B cell (primary cell): ENCODE results near the gene RNLS. TPM values are rescaled to one million over a fixed set of nuclear protein-coding genes. Genes with fewer than 3 reads are reported as not detected.

Source experiments
- ATAC-seq: fragments of 200-7000 bp; cut with Tn5 transposase; one replicate; pipeline ENCODE4 v1.10.0; 2021; ENCODE audit warnings: low read depth, mild to moderate bottlenecking, moderate number of reproducible peaks, moderate library complexity
- CTCF ChIA-PET: fragments of 350-600 bp; sonication (Branson Sonifier 250); formaldehyde crosslinking; loops from one replicate; lab custom pipeline; 2021; ENCODE audit warnings: antibody characterized with exemption, inconsistent platforms; lab: Charles Lee
- POLR2A ChIA-PET: fragments of 350-600 bp; sonication (Branson Sonifier 250); formaldehyde crosslinking; loops from one replicate; lab custom pipeline; 2021; ENCODE audit warnings: antibody characterized with exemption; lab: Charles Lee
- DNase-seq: peaks from one replicate; pipeline ENCODE4 v3.0.0; 2013
- H2AFZ ChIP-seq: 2 replicates; pipeline ENCODE4 v1.6.1; 2012; ENCODE audit warnings: mild to moderate bottlenecking, low read depth, low read length; ENCODE audit not compliant: insufficient read depth, poor library complexity, severe bottlenecking
- H3K27ac ChIP-seq, 2 donors: 1 replicate in 1 of 2; 2 replicates in 1 of 2; pipeline ENCODE4 v1.5.1; 2012 to 2013; ENCODE audit warnings: low read length in 2 of 2, mild to moderate bottlenecking in 2 of 2, moderate library complexity in 1 of 2
- H3K27me3 ChIP-seq, 4 experiments: fragments of 200-600 bp in 1 of 4; sonication (generic) in 1 of 4; replicated peaks in 1 of 4; 1 replicate in 2 of 4; 2 replicates in 2 of 4; pipeline versions ENCODE4 v1.6.1 to v1.7.0; 2013 to 2016; ENCODE audit warnings: low read length in 3 of 4, mild to moderate bottlenecking in 2 of 4, mixed read lengths in 1 of 4, moderate library complexity in 1 of 4; ENCODE audit not compliant: insufficient read depth in 4 of 4, control insufficient read depth in 3 of 4; ENCODE audit errors: control extremely low read depth in 1 of 4
- H3K36me3 ChIP-seq, 2 experiments: replicated peaks in 1 of 2; 1 replicate in 1 of 2; 2 replicates in 1 of 2; pipeline versions ENCODE4 v1.6.1 to v1.7.1; 2013; ENCODE audit warnings: low read length in 1 of 2; ENCODE audit not compliant: insufficient read depth in 2 of 2, control insufficient read depth in 1 of 2; ENCODE audit errors: control extremely low read depth in 1 of 2, extremely low read depth in 1 of 2
- H3K4me1 ChIP-seq, 2 donors: fragments of 200-600 bp in 1 of 2; sonication (generic) in 1 of 2; 1 replicate in 1 of 2; 2 replicates in 1 of 2; pipeline versions ENCODE4 v1.5.1 to v1.6.1; 2013 to 2017; ENCODE audit warnings: low read length in 2 of 2; ENCODE audit not compliant: control insufficient read depth in 2 of 2, insufficient read depth in 2 of 2
- H3K4me2 ChIP-seq: replicated peaks from 2 replicates; pipeline ENCODE3; 2012; ENCODE audit warnings: mild to moderate bottlenecking, low read depth, low read length; ENCODE audit not compliant: poor library complexity, severe bottlenecking
- H3K4me3 ChIP-seq, 5 experiments: fragments of 200-600 bp in 1 of 5; sonication (generic) in 1 of 5; 1 replicate in 3 of 5; 2 replicates in 2 of 5; pipeline versions ENCODE4 v1.5.1 to v1.7.0; 2011 to 2016; ENCODE audit warnings: low read length in 4 of 5, mild to moderate bottlenecking in 4 of 5, low read depth in 2 of 5, control low read depth in 1 of 5, moderate library complexity in 1 of 5; ENCODE audit not compliant: insufficient read depth in 1 of 5; ENCODE audit errors: control extremely low read depth in 1 of 5, extremely low read depth in 1 of 5
- H3K79me2 ChIP-seq: fragments of 200-600 bp; sonication (generic); one replicate; pipeline ENCODE4 v1.6.0; 2016; ENCODE audit warnings: low read length; ENCODE audit not compliant: control insufficient read depth, insufficient read depth
- H3K9ac ChIP-seq: fragments of 200-600 bp; sonication (generic); 2 replicates; pipeline ENCODE4 v1.6.1; 2017; ENCODE audit warnings: mild to moderate bottlenecking, low read length, moderate library complexity
- H3K9me3 ChIP-seq, 3 donors: one replicate each; pipeline versions ENCODE4 v1.6.1 to v1.7.1; 2013; ENCODE audit warnings: low read length in 2 of 3; ENCODE audit not compliant: control insufficient read depth in 2 of 3, insufficient read depth in 1 of 3; ENCODE audit errors: control extremely low read depth in 1 of 3
- H4K20me1 ChIP-seq: 2 replicates; pipeline ENCODE4 v1.6.0; 2012; ENCODE audit warnings: mild to moderate bottlenecking, low read length; ENCODE audit not compliant: insufficient read depth, control insufficient read depth, poor library complexity, severe bottlenecking
- H3K27ac Mint-ChIP-seq: one replicate; pipeline ENCODE4 v1.8.0; 2021; ENCODE audit warnings: mixed read lengths
- H3K27me3 Mint-ChIP-seq: one replicate; pipeline ENCODE4 v1.8.0; 2021; ENCODE audit warnings: mixed read lengths
- H3K4me1 Mint-ChIP-seq: one replicate; pipeline ENCODE4 v1.8.0; 2021; ENCODE audit warnings: mixed read lengths
- H3K4me3 Mint-ChIP-seq: one replicate; pipeline ENCODE4 v1.8.0; 2021; ENCODE audit warnings: mixed read lengths
- H3K9me3 Mint-ChIP-seq: one replicate; pipeline ENCODE4 v1.8.0; 2022; ENCODE audit warnings: mixed read lengths; ENCODE audit not compliant: insufficient read depth
- CTCF ChIP-seq: fragments of 200-600 bp; IDR thresholded peaks from one replicate; pipeline ENCODE4 v1.8.0; 2022; ENCODE audit warnings: antibody characterized with exemption, mild to moderate bottlenecking
- EZH2 ChIP-seq: IDR thresholded peaks from 2 replicates; pipeline ENCODE4 v1.6.1; 2012; ENCODE audit warnings: borderline replicate concordance, low read depth, mild to moderate bottlenecking, moderate library complexity, low read length; ENCODE audit not compliant: insufficient read depth, poor library complexity, severe bottlenecking
- WGBS: methylation state at CpG from one replicate; pipeline ENCODE4 v1.1.5; 2013; ENCODE audit warnings: missing lambda C conversion rate; ENCODE audit not compliant: insufficient coverage; 5-methylcytosine and 5-hydroxymethylcytosine counted together
- intact Hi-C: fragments of 100-400 bp; cut with micrococcal nuclease; formaldehyde crosslinking; loops from one replicate; pipeline ENCODE4 v1.10.0; 2022
- polyA plus RNA-seq: library from polyadenylated mRNA; depleted of rRNA; stranded (reverse); fragments of >200 nt; gene quantifications from 2 replicates; pipeline ENCODE4 v1.2.3, GENCODE V29; 2012
- total RNA-seq, 2 donors: library from RNA; stranded (reverse); fragments of 120-200 nt in 1 of 2; gene quantifications; 1 replicate in 1 of 2; 2 replicates in 1 of 2; pipeline versions ENCODE4 v1.2.3 to v1.2.4, GENCODE V29; 2013 to 2022

The RNLS gene
- total and polyA plus RNA-seq, 2 donors (not counting 1 experiment from before 2014, with no cell fraction given): 3.5 to 7.5 TPM

GRCh38 chr10:88623835-88624234 lies 40.7 kb upstream of the RNLS start:
- Histone ChIP-seq H3K27ac (no peak overlapping the region), H3K4me2 (no peak overlapping the region), H3K36me3 (no peaks in the 10 kb centered on the region), H3K27me3 (no peaks in the 10 kb centered on the region), H3K9ac (no peak overlapping the region), H4K20me1 (no peaks in the 10 kb centered on the region), H3K9me3 (no peaks in the 10 kb centered on the region), H2AFZ (no peak overlapping the region), H3K4me1 (no peaks in the 10 kb centered on the region), H3K4me3 (no peak overlapping the region), H3K79me2 (no peaks in the 10 kb centered on the region)
- ChIA-PET CTCF (interaction anchor here (1.1 kb wide), 1 partner anchor 187 kb away, joined by 4 read pairs; no protein-coding TSS in a partner anchor), POLR2A (no interaction called here)
- 100% methylated on average over 1 of the region's 2 CpGs for WGBS
- H3K4me3 Mint-ChIP-seq: no peak overlapping the region
- TF ChIP-seq EZH2 (no peak), CTCF (no peak)
- no peaks in the 10 kb centered on the region for H3K9me3 Mint-ChIP-seq
- no peak for ATAC-seq
- DNase-seq: no peak
- no peak overlapping the region for H3K27ac Mint-ChIP-seq
- intact Hi-C loops: no loop called here
- no peaks in the 10 kb centered on the region for H3K4me1 Mint-ChIP-seq
- H3K27me3 Mint-ChIP-seq: no peaks in the 10 kb centered on the region

GRCh38 chr10:88620441-88620840 lies 37.3 kb upstream of the RNLS start:
- Mint-ChIP-seq H3K27ac (no peak overlapping the region), H3K4me3 (no peak overlapping the region), H3K4me1 (no peaks in the 10 kb centered on the region), H3K27me3 (no peaks in the 10 kb centered on the region), H3K9me3 (no peaks in the 10 kb centered on the region)
- no peaks in the 10 kb centered on the region for H3K27me3 ChIP-seq
- no peak overlapping the region for H2AFZ ChIP-seq
- ATAC-seq (no peak), DNase-seq (no peak)
- no peak overlapping the region for H3K27ac ChIP-seq
- WGBS: no CpG with 5 or more reads among the region's 1 CpG
- no peak overlapping the region for H3K4me3 ChIP-seq
- intact Hi-C loops: no loop called here
- no peak overlapping the region for H3K9ac ChIP-seq
- no peaks in the 10 kb centered on the region for H3K36me3 ChIP-seq
- H4K20me1 ChIP-seq: no peaks in the 10 kb centered on the region
- no peaks in the 10 kb centered on the region for H3K9me3 ChIP-seq
- POLR2A ChIA-PET: no interaction called here
- no peak for TF ChIP-seq EZH2
- no peak for TF ChIP-seq CTCF
- no peak overlapping the region for H3K4me2 ChIP-seq
- H3K79me2 ChIP-seq: no peaks in the 10 kb centered on the region
- H3K4me1 ChIP-seq: no peaks in the 10 kb centered on the region
- CTCF ChIA-PET: no interaction called here
